CD14-positive monocyte (primary cell): ENCODE results near the gene MYADML2. TPM values are rescaled to one million over a fixed set of nuclear protein-coding genes. Genes with fewer than 3 reads are reported as not detected.

ENCODE experiments used
- DNase-seq, 3 donors: peaks; one replicate each; pipeline ENCODE4 v3.0.0-alpha.2; 2011 to 2022
- H2AFZ ChIP-seq: 2 replicates; pipeline ENCODE4 v1.6.0; 2012; ENCODE audit warnings: mild to moderate bottlenecking, low read depth, low read length, inconsistent platforms; ENCODE audit not compliant: insufficient read depth, poor library complexity, severe bottlenecking
- H3K27ac ChIP-seq, 2 donors: 1 replicate in 1 of 2; 2 replicates in 1 of 2; pipeline ENCODE4 v1.5.1; 2012 to 2013; ENCODE audit warnings: low read length in 2 of 2, control low read depth in 1 of 2, inconsistent platforms in 1 of 2, low read depth in 1 of 2, mild to moderate bottlenecking in 1 of 2
- H3K27me3 ChIP-seq, 2 donors: one replicate each; pipeline versions ENCODE4 v1.6.0 to v1.6.1; 2011 to 2013; ENCODE audit warnings: low read length in 2 of 2; ENCODE audit not compliant: control insufficient read depth in 2 of 2, insufficient read depth in 2 of 2
- H3K36me3 ChIP-seq, 2 donors: replicated peaks in 1 of 2; 1 replicate in 1 of 2; 2 replicates in 1 of 2; pipeline versions ENCODE4 v1.5.1 to v1.6.1; 2012 to 2013; ENCODE audit warnings: low read length in 2 of 2, control low read depth in 1 of 2, inconsistent platforms in 1 of 2, mild to moderate bottlenecking in 1 of 2; ENCODE audit not compliant: insufficient read depth in 2 of 2, control insufficient read depth in 1 of 2
- H3K4me1 ChIP-seq, 2 donors: 1 replicate in 1 of 2; 2 replicates in 1 of 2; pipeline versions ENCODE4 v1.5.1 to v1.6.1; 2012 to 2013; ENCODE audit warnings: low read length in 2 of 2, control low read depth in 1 of 2, inconsistent platforms in 1 of 2, mild to moderate bottlenecking in 1 of 2, moderate library complexity in 1 of 2; ENCODE audit not compliant: insufficient read depth in 2 of 2, control insufficient read depth in 1 of 2
- H3K4me2 ChIP-seq: replicated peaks from 2 replicates; pipeline ENCODE3; 2012; ENCODE audit warnings: low read length, moderate library complexity, mild to moderate bottlenecking; ENCODE audit not compliant: poor library complexity, severe bottlenecking; ENCODE audit errors: extremely low read depth
- H3K4me3 ChIP-seq, 3 experiments: fragments of 200-600 bp in 1 of 3; sonication (generic) in 1 of 3; replicated peaks in 1 of 3; 1 replicate in 2 of 3; 2 replicates in 1 of 3; pipeline ENCODE4 v1.5.1; 2011 to 2013; ENCODE audit warnings: low read length in 3 of 3, mild to moderate bottlenecking in 3 of 3, control low read depth in 2 of 3, low read depth in 2 of 3, inconsistent platforms in 1 of 3, moderate library complexity in 1 of 3
- H3K79me2 ChIP-seq: 2 replicates; pipeline ENCODE4 v1.6.0; 2012; ENCODE audit warnings: mild to moderate bottlenecking, control low read depth, inconsistent platforms, low read length, moderate library complexity; ENCODE audit not compliant: insufficient read depth
- H3K9ac ChIP-seq: 2 replicates; pipeline ENCODE4 v1.6.0; 2017; ENCODE audit warnings: low read length, mild to moderate bottlenecking; ENCODE audit not compliant: insufficient read depth, poor library complexity, severe bottlenecking
- H3K9me3 ChIP-seq, 2 donors: replicated peaks in 1 of 2; 1 replicate in 1 of 2; 2 replicates in 1 of 2; pipeline versions ENCODE4 v1.5.1 to v1.6.1; 2012 to 2013; ENCODE audit warnings: low read length in 2 of 2, control low read depth in 1 of 2; ENCODE audit not compliant: control insufficient read depth in 1 of 2, insufficient read depth in 1 of 2
- H4K20me1 ChIP-seq: 2 replicates; pipeline ENCODE4 v1.6.0; 2012; ENCODE audit warnings: mild to moderate bottlenecking, low read length, control low read depth, moderate library complexity; ENCODE audit not compliant: insufficient read depth
- H3K27ac Mint-ChIP-seq, 7 donors: one replicate each; pipeline ENCODE4 v1.8.0; 2020; ENCODE audit warnings: mild to moderate bottlenecking in 7 of 7, mixed read lengths in 7 of 7, moderate library complexity in 6 of 7, inconsistent platforms in 2 of 7
- H3K27me3 Mint-ChIP-seq, 3 donors: one replicate each; pipeline ENCODE4 v1.8.0; 2021 to 2022; ENCODE audit warnings: low read depth in 3 of 3, mild to moderate bottlenecking in 3 of 3, mixed read lengths in 3 of 3, moderate library complexity in 3 of 3, inconsistent platforms in 1 of 3
- H3K36me3 Mint-ChIP-seq, 2 donors: one replicate each; pipeline ENCODE4 v1.8.0; 2020; ENCODE audit warnings: mixed read lengths in 2 of 2, inconsistent platforms in 1 of 2, mild to moderate bottlenecking in 1 of 2
- H3K4me1 Mint-ChIP-seq: one replicate; pipeline ENCODE4 v1.8.0; 2020; ENCODE audit warnings: mild to moderate bottlenecking, mixed read lengths
- H3K4me3 Mint-ChIP-seq, 2 donors: one replicate each; pipeline ENCODE4 v1.8.0; 2020; ENCODE audit warnings: mild to moderate bottlenecking in 2 of 2, mixed read lengths in 2 of 2, moderate library complexity in 1 of 2
- H3K9me3 Mint-ChIP-seq, 7 donors: one replicate each; pipeline ENCODE4 v1.8.0; 2020 to 2022; ENCODE audit warnings: mixed read lengths in 7 of 7, mild to moderate bottlenecking in 6 of 7, moderate library complexity in 6 of 7, inconsistent platforms in 2 of 7
- CTCF ChIP-seq: fragments of 200-600 bp; IDR thresholded peaks from one replicate; pipeline ENCODE4 v1.8.0; 2022; ENCODE audit warnings: antibody characterized with exemption, mild to moderate bottlenecking
- WGBS: methylation state at CpG from one replicate; pipeline ENCODE4 v1.1.5; 2013; ENCODE audit warnings: missing lambda C conversion rate; ENCODE audit not compliant: insufficient coverage; 5-methylcytosine and 5-hydroxymethylcytosine counted together
- intact Hi-C, 2 donors: fragments of 100-400 bp; cut with micrococcal nuclease; formaldehyde crosslinking; loops; one replicate each; pipeline versions ENCODE4 v1.15.0 to v1.15.1; 2023
- polyA plus RNA-seq, 3 donors: library from polyadenylated mRNA; depleted of rRNA in 1 of 3; unstranded in 2 of 3; stranded (reverse) in 1 of 3; fragments of 300-500 nt in 2 of 3; fragments of >200 nt in 1 of 3; fragmentation: Illumina TruSeq in 2 of 3; gene quantifications; 1 replicate in 2 of 3; 2 replicates in 1 of 3; pipeline ENCODE4 v1.2.3, GENCODE V29; 2012 to 2021

MYADML2 gene
- polyA plus RNA-seq, 3 donors = not detected

GRCh38 chr17:81905993-81906392 lies 41.0 kb downstream of the MYADML2 start:
- peaks cover 3 to 17% of the 10 kb centered on the region in 2 donors for H3K27me3 ChIP-seq
- TF ChIP-seq CTCF = no peak
- H3K27ac ChIP-seq = no peak overlapping the region
- H4K20me1 ChIP-seq = peaks cover 11% of the 10 kb centered on the region
- H3K4me2 ChIP-seq = no peak overlapping the region
- H3K4me1 ChIP-seq = peaks cover 10 to 22% of the 10 kb centered on the region in 2 donors
- intact Hi-C loops = no loop called here
- H3K4me3 ChIP-seq = no peak overlapping the region
- no peak overlapping the region for H3K4me3 Mint-ChIP-seq
- peaks cover 12% of the 10 kb centered on the region for H3K4me1 Mint-ChIP-seq
- H3K79me2 ChIP-seq = peaks cover 15% of the 10 kb centered on the region
- WGBS = 98% methylated on average over 9 of the region's 10 CpGs
- no peak overlapping the region for H2AFZ ChIP-seq
- peaks cover 13 to 27% (median 18%) of the 10 kb centered on the region in 3 donors for H3K27me3 Mint-ChIP-seq
- H3K9ac ChIP-seq = no peak overlapping the region
- H3K9me3 Mint-ChIP-seq = peaks cover 0 to 10% (median 0%) of the 10 kb centered on the region in 7 donors
- H3K36me3 Mint-ChIP-seq = peaks cover 33 to 51% of the 10 kb centered on the region in 2 donors
- no peak for DNase-seq
- peaks cover 22 to 31% of the 10 kb centered on the region in 2 donors for H3K36me3 ChIP-seq
- H3K27ac Mint-ChIP-seq = no peak overlapping the region
- H3K9me3 ChIP-seq = no peaks in the 10 kb centered on the region

GRCh38 chr17:81905424-81905875 lies 41.6 kb downstream of the MYADML2 start:
- H3K27ac Mint-ChIP-seq = no peak overlapping the region
- no peak overlapping the region for H3K4me3 ChIP-seq
- no peak for DNase-seq
- no peaks in the 10 kb centered on the region for H3K9me3 ChIP-seq
- peaks cover 15 to 33% (median 21%) of the 10 kb centered on the region in 3 donors for H3K27me3 Mint-ChIP-seq
- 96% methylated on average over 16 of the region's 16 CpGs for WGBS
- H3K36me3 Mint-ChIP-seq = peaks cover 38 to 56% of the 10 kb centered on the region in 2 donors
- H3K79me2 ChIP-seq = peaks cover 11% of the 10 kb centered on the region
- peaks cover 22 to 34% of the 10 kb centered on the region in 2 donors for H3K36me3 ChIP-seq
- peaks cover 10% of the 10 kb centered on the region for H3K4me1 Mint-ChIP-seq
- peaks cover 6 to 17% of the 10 kb centered on the region in 2 donors for H3K4me1 ChIP-seq
- peaks cover 0 to 12% (median 0%) of the 10 kb centered on the region in 7 donors for H3K9me3 Mint-ChIP-seq
- no peak for TF ChIP-seq CTCF
- peaks cover 13% of the 10 kb centered on the region for H4K20me1 ChIP-seq
- peaks cover 3 to 20% of the 10 kb centered on the region in 2 donors for H3K27me3 ChIP-seq
- H3K27ac ChIP-seq = no peak overlapping the region
- H3K9ac ChIP-seq = no peak overlapping the region
- intact Hi-C loops = no loop called here
- no peak overlapping the region for H3K4me2 ChIP-seq
- no peak overlapping the region for H2AFZ ChIP-seq
- no peak overlapping the region for H3K4me3 Mint-ChIP-seq
